H9 (cell line): ENCODE data around the gene SELENOH. TPM values are rescaled to one million over a fixed set of nuclear protein-coding genes. Genes with fewer than 3 reads are reported as not detected.

ENCODE experiments used
- DNase-seq: peaks from one replicate; pipeline ENCODE4 v3.0.0-alpha.2; 2017
- H2AFZ ChIP-seq: one replicate; pipeline ENCODE4 v1.6.1; 2013; ENCODE audit warnings: mild to moderate bottlenecking, low read length, control low read depth, moderate library complexity
- H2AK5ac ChIP-seq: 2 replicates; pipeline ENCODE4 v1.6.1; 2013; ENCODE audit warnings: low read length, control low read depth, mixed read lengths; ENCODE audit not compliant: insufficient read length
- H2BK120ac ChIP-seq: one replicate; pipeline ENCODE4 v1.6.1; 2013; ENCODE audit warnings: low read depth, mild to moderate bottlenecking, low read length, control low read depth, inconsistent platforms; ENCODE audit not compliant: poor library complexity, severe bottlenecking
- H2BK12ac ChIP-seq: 2 replicates; pipeline ENCODE4 v1.6.1; 2013; ENCODE audit warnings: low read length, control low read depth, mixed read lengths, low read depth; ENCODE audit not compliant: insufficient read length
- H2BK15ac ChIP-seq: 2 replicates; pipeline ENCODE4 v1.6.1; 2013; ENCODE audit warnings: low read depth, low read length, control low read depth
- H2BK20ac ChIP-seq: one replicate; pipeline ENCODE4 v1.6.1; 2013; ENCODE audit warnings: low read depth, mild to moderate bottlenecking, low read length, control low read depth, inconsistent platforms; ENCODE audit not compliant: poor library complexity, severe bottlenecking
- H2BK5ac ChIP-seq: 2 replicates; pipeline ENCODE4 v1.6.1; 2013; ENCODE audit warnings: low read length, control low read depth, mixed read lengths; ENCODE audit not compliant: insufficient read length
- H3K14ac ChIP-seq: 2 replicates; pipeline ENCODE4 v1.6.1; 2013; ENCODE audit warnings: low read length, control low read depth; ENCODE audit not compliant: insufficient read depth
- H3K18ac ChIP-seq: 2 replicates; pipeline ENCODE4 v1.6.1; 2013; ENCODE audit warnings: low read depth, mild to moderate bottlenecking, mixed read lengths, low read length, control low read depth; ENCODE audit not compliant: insufficient read length
- H3K23ac ChIP-seq: 2 replicates; pipeline ENCODE4 v1.6.1; 2013; ENCODE audit warnings: low read length, control low read depth, mixed read lengths, low read depth; ENCODE audit not compliant: insufficient read length
- H3K23me2 ChIP-seq: 2 replicates; pipeline ENCODE4 v1.6.1; 2013; ENCODE audit warnings: low read depth, mild to moderate bottlenecking, mixed read lengths, low read length, control low read depth; ENCODE audit not compliant: insufficient read length, poor library complexity, severe bottlenecking
- H3K27ac ChIP-seq: 2 replicates; pipeline ENCODE4 v1.5.1; 2013; ENCODE audit warnings: low read length, control low read depth, mixed read lengths, low read depth; ENCODE audit not compliant: insufficient read length
- H3K27me3 ChIP-seq: 2 replicates; pipeline ENCODE4 v1.6.1; 2013; ENCODE audit warnings: low read length, control low read depth, inconsistent platforms; ENCODE audit not compliant: insufficient read depth
- H3K4ac ChIP-seq: 2 replicates; pipeline ENCODE4 v1.6.1; 2013; ENCODE audit warnings: low read depth, mild to moderate bottlenecking, control low read depth, inconsistent platforms, low read length, moderate library complexity
- H3K4me1 ChIP-seq: 2 replicates; pipeline ENCODE4 v1.6.1; 2013; ENCODE audit warnings: low read length, control low read depth, inconsistent platforms; ENCODE audit not compliant: insufficient read depth
- H3K4me2 ChIP-seq: 2 replicates; pipeline ENCODE4 v1.6.1; 2013; ENCODE audit warnings: low read length, control low read depth, mixed read lengths; ENCODE audit not compliant: insufficient read length, insufficient read depth
- H3K56ac ChIP-seq: 2 replicates; pipeline ENCODE4 v1.6.1; 2013; ENCODE audit warnings: low read depth, mild to moderate bottlenecking, mixed read lengths, low read length, control low read depth; ENCODE audit not compliant: insufficient read length
- H3K79me1 ChIP-seq: 2 replicates; pipeline ENCODE4 v1.6.1; 2013; ENCODE audit warnings: low read depth, mild to moderate bottlenecking, moderate library complexity, low read length, control low read depth, inconsistent platforms; ENCODE audit not compliant: insufficient read depth, poor library complexity, severe bottlenecking
- H3K79me2 ChIP-seq: 2 replicates; pipeline ENCODE4 v1.6.1; 2013; ENCODE audit warnings: low read length, control low read depth, inconsistent platforms; ENCODE audit not compliant: insufficient read depth
- H3K9ac ChIP-seq: 2 replicates; pipeline ENCODE4 v1.6.1; 2013; ENCODE audit warnings: low read length, control low read depth, mixed read lengths; ENCODE audit not compliant: insufficient read length; ENCODE audit errors: extremely low read depth
- H3K9me3 ChIP-seq: one replicate; pipeline ENCODE4 v1.6.1; 2013; ENCODE audit warnings: low read depth, low read length, inconsistent platforms; ENCODE audit not compliant: control insufficient read depth
- H3T11ph ChIP-seq: one replicate; pipeline ENCODE4 v1.6.1; 2013; ENCODE audit warnings: mild to moderate bottlenecking, low read length, control low read depth, inconsistent platforms
- H4K20me1 ChIP-seq: one replicate; pipeline ENCODE4 v1.6.1; 2013; ENCODE audit not compliant: control insufficient read depth, insufficient read length, insufficient read depth
- H4K5ac ChIP-seq: 2 replicates; pipeline ENCODE4 v1.6.1; 2013; ENCODE audit warnings: low read depth, mild to moderate bottlenecking, mixed read lengths, low read length, control low read depth; ENCODE audit not compliant: insufficient read length
- H4K8ac ChIP-seq: replicated peaks from 2 replicates; pipeline ENCODE4 v1.6.1; 2013; ENCODE audit warnings: low read length, control low read depth, mixed read lengths, low read depth; ENCODE audit not compliant: insufficient read length
- H4K91ac ChIP-seq: 2 replicates; pipeline ENCODE4 v1.6.1; 2013; ENCODE audit warnings: low read depth, mild to moderate bottlenecking, moderate library complexity, mixed read lengths, low read length, control low read depth; ENCODE audit not compliant: insufficient read length
- H3K27ac Mint-ChIP-seq, 3 experiments: 2 replicates in 2 of 3; 3 replicates in 1 of 3; pipeline ENCODE4 v1.8.0; 2020 to 2021; ENCODE audit warnings: mixed read lengths in 3 of 3, mild to moderate bottlenecking in 1 of 3, moderate library complexity in 1 of 3
- H3K27me3 Mint-ChIP-seq: 2 replicates; pipeline ENCODE4 v1.8.0; 2021; ENCODE audit warnings: low read depth, mild to moderate bottlenecking, moderate library complexity, mixed read lengths
- H3K36me3 Mint-ChIP-seq, 3 experiments: 2 replicates in 2 of 3; 3 replicates in 1 of 3; pipeline ENCODE4 v1.8.0; 2020 to 2021; ENCODE audit warnings: low read depth in 3 of 3, mixed read lengths in 3 of 3; ENCODE audit not compliant: insufficient read depth in 1 of 3
- H3K4me1 Mint-ChIP-seq, 2 experiments: 2 replicates each; pipeline ENCODE4 v1.8.0; 2020; ENCODE audit warnings: mixed read lengths in 2 of 2
- H3K4me3 Mint-ChIP-seq, 2 experiments: 2 replicates in 1 of 2; 3 replicates in 1 of 2; pipeline ENCODE4 v1.8.0; 2020 to 2021; ENCODE audit warnings: mild to moderate bottlenecking in 2 of 2, mixed read lengths in 2 of 2, moderate library complexity in 1 of 2
- H3K9me3 Mint-ChIP-seq, 2 experiments: 2 replicates in 1 of 2; 3 replicates in 1 of 2; pipeline ENCODE4 v1.8.0; 2020; ENCODE audit warnings: mild to moderate bottlenecking in 2 of 2, mixed read lengths in 2 of 2, moderate library complexity in 1 of 2
- CTCF ChIP-seq: fragments of 200-600 bp; sonication (generic); conservative IDR thresholded peaks from 3 replicates; pipeline ENCODE4 v1.8.0; 2021; ENCODE audit warnings: antibody characterized with exemption, mild to moderate bottlenecking
- WGBS: extraction: QIAGEN DNeasy Blood & Tissue Kit; methylation state at CpG from one replicate; pipeline ENCODE4 v1.1.7; 2013; ENCODE audit warnings: missing lambda C conversion rate, low lambda C conversion rate, mixed read lengths; ENCODE audit not compliant: insufficient read length; ENCODE audit errors: extremely low coverage; 5-methylcytosine and 5-hydroxymethylcytosine counted together
- total RNA-seq: library from RNA; stranded (reverse); gene quantifications from 2 replicates; pipeline ENCODE4 v1.2.1, GENCODE V29; 2021

The SELENOH gene
- total RNA-seq, 1 experiment from 2014 or later = 251 TPM

GRCh38 chr11:57698843-57699365, 42.4 kb upstream of the SELENOH start:
- H3K79me1 ChIP-seq = no peaks in the 10 kb centered on the region
- no peak overlapping the region for H3K4me3 Mint-ChIP-seq
- peaks cover 39 to 80% (median 64%) of the 10 kb centered on the region in 3 experiments; a peak in 6 of 7 replicates for H3K36me3 Mint-ChIP-seq

More at GRCh38 chr11:57698843-57699365, 42.4 kb upstream of the SELENOH start:
- no peak overlapping the region for H3K27ac ChIP-seq
- no peaks in the 10 kb centered on the region for H3K9me3 ChIP-seq
- H2BK5ac ChIP-seq = no peak overlapping the region
- H3K23me2 ChIP-seq = no peaks in the 10 kb centered on the region
- H4K91ac ChIP-seq = no peak overlapping the region
- WGBS = no CpG with 5 or more reads among the region's 18 CpGs
- Mint-ChIP-seq H3K4me1 (no peaks in the 10 kb centered on the region; a peak in 1 of 4 replicates), H3K9me3 (no peaks in the 10 kb centered on the region), H3K27me3 (no peaks in the 10 kb centered on the region), H3K27ac (no peak overlapping the region; a peak in 1 of 7 replicates)
- no peak overlapping the region for H2BK15ac ChIP-seq
- no peak overlapping the region for H3K23ac ChIP-seq
- H4K20me1 ChIP-seq = no peaks in the 10 kb centered on the region
- H3K9ac ChIP-seq = no peak overlapping the region
- no peak overlapping the region for H4K5ac ChIP-seq
- no peak overlapping the region for H3K18ac ChIP-seq
- no peak for DNase-seq
- TF ChIP-seq CTCF = no peak
- H2BK20ac ChIP-seq = no peak overlapping the region
- H3T11ph ChIP-seq = no peak overlapping the region
- no peak overlapping the region for H3K4me2 ChIP-seq
- no peak overlapping the region for H2AFZ ChIP-seq
- no peak overlapping the region for H3K14ac ChIP-seq
- H4K8ac ChIP-seq = no peak overlapping the region
- no peaks in the 10 kb centered on the region for H3K27me3 ChIP-seq
- H2AK5ac ChIP-seq = no peak overlapping the region
- no peak overlapping the region for H2BK12ac ChIP-seq
- H3K79me2 ChIP-seq = no peaks in the 10 kb centered on the region
- no peak overlapping the region for H3K56ac ChIP-seq
- H3K4me1 ChIP-seq = no peaks in the 10 kb centered on the region
- H3K4ac ChIP-seq = no peak overlapping the region
- H2BK120ac ChIP-seq = no peak overlapping the region
